Upper lobe of right lung (tissue), 1 donor: ENCODE results near the gene MISP. TPM values are rescaled to one million over a fixed set of nuclear protein-coding genes. Genes with fewer than 3 reads are reported as not detected.

ENCODE experiments used
- ATAC-seq: fragments of 200-7000 bp; cut with Tn5 transposase; one replicate; pipeline ENCODE4 v1.9.1; 2020; ENCODE audit warnings: mild to moderate bottlenecking, moderate library complexity
- DNase-seq: peaks from one replicate; pipeline ENCODE4 v3.0.0-alpha.2; 2020
- H3K27ac ChIP-seq: fragments of 200-600 bp; one replicate; pipeline ENCODE4 v1.8.0; 2022
- H3K27me3 ChIP-seq: fragments of 200-600 bp; one replicate; pipeline ENCODE4 v1.8.0; 2022; ENCODE audit warnings: mild to moderate bottlenecking
- H3K36me3 ChIP-seq: fragments of 200-600 bp; one replicate; pipeline ENCODE4 v1.8.0; 2022
- H3K4me1 ChIP-seq: fragments of 200-600 bp; one replicate; pipeline ENCODE4 v1.8.0; 2022
- H3K4me3 ChIP-seq: fragments of 200-600 bp; one replicate; pipeline ENCODE4 v1.8.0; 2022; ENCODE audit warnings: mild to moderate bottlenecking
- H3K9me3 ChIP-seq: fragments of 200-600 bp; one replicate; pipeline ENCODE4 v1.8.0; 2022
- intact Hi-C: fragments of 100-400 bp; cut with DNase I; formaldehyde crosslinking; loops from one replicate; pipeline ENCODE4 v1.11.0; 2022
- total RNA-seq: library from RNA; stranded (reverse); fragmentation: NEBNext Ultra II Directional; extraction: Animal tissue kit (Norgen Biotek cat#: 25700); gene quantifications from one replicate; pipeline ENCODE4 v1.2.1, GENCODE V29; 2021
- TF ChIP-seq, protein P1 (sequence below): fragments of 200-600 bp; IDR thresholded peaks from one replicate; pipeline ENCODE4 v1.8.0; 2022; ENCODE audit warnings: antibody characterized with exemption
- donor health status: DM: no; HTN: yes; CAD: no; lungs with severe emphysema.

The MISP gene
- total RNA-seq, 1 donor from 2014 or later, result 15.9 TPM

DNA sequence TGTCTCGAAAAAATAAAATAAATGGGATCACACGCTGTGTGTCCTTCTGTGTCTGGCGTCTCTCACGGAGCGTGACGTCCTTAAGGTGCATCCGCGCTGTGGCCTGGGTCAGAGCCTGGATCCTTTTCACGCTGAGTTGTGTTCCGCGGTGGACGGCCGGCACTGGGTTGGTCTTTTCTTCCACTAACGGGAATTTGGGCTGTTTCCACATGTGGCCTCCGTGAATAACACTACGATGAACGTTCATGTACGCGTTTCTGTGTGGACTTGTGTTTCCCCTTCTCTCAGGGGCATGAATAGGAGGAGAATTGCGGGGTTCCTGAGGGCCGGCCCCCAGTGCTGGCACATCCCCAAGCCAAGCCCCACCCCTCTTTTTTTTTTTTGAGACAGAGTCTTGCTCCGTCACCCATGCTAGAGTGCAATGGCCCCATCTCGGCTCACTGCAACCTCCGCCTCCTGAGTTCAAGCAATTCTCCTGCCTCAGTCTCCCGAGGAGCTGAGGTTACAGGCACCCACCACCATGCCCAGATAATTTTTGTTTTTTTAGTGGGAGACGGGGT is 40.2 kb downstream of the MISP start:
- Histone ChIP-seq H3K4me3 (no peak overlapping the region), H3K4me1 (peaks cover 20% of the 10 kb centered on the region)

DNA sequence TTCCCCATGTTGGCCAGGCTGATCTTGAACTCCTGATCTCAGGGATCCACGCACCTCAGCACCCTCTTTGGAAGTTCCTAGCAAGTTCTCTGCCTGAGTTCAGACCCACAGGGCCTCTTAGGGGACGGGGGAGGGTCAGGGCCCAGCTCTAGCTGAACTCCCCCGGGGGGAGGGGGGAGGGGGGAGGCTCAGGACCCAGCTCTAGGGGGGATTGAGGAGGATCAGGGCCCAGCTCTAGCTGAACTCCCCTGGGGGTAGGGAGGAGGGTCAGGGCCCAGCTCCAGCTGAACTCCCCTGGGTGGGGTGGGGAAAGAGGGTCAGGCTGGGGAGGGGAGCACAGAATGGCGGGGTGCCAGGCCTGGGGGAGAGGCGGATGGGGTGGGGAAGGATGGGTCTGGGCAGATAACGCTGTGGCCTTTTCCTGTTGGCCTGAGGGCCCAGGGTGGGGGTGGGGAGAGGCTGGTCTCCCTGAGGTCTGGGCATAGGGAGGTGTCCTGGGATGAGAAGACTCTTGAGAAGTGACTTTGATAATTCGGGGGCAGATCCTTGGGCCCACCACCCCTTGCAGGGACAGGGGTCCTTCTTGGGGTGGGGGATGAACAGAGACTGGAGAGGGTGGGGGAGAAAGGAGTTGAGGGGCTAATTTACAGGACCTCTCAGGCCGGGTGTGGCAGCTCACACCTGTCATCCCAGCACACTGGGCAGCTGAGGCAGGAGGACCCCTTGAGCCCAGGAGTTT is 40.8 kb downstream of the MISP start:
- H3K4me3 ChIP-seq, result no peak overlapping the region
- no peaks in the 10 kb centered on the region for H3K27me3 ChIP-seq
- H3K27ac ChIP-seq, result peak overlapping the region; percentile 24
- no peak for DNase-seq
- H3K9me3 ChIP-seq, result no peaks in the 10 kb centered on the region
- peaks cover 24% of the 10 kb centered on the region for H3K4me1 ChIP-seq
- intact Hi-C loops, result no loop called here
- peak; percentile 14 for ATAC-seq
- H3K36me3 ChIP-seq, result no peaks in the 10 kb centered on the region
- TF ChIP-seq, protein P1, sequence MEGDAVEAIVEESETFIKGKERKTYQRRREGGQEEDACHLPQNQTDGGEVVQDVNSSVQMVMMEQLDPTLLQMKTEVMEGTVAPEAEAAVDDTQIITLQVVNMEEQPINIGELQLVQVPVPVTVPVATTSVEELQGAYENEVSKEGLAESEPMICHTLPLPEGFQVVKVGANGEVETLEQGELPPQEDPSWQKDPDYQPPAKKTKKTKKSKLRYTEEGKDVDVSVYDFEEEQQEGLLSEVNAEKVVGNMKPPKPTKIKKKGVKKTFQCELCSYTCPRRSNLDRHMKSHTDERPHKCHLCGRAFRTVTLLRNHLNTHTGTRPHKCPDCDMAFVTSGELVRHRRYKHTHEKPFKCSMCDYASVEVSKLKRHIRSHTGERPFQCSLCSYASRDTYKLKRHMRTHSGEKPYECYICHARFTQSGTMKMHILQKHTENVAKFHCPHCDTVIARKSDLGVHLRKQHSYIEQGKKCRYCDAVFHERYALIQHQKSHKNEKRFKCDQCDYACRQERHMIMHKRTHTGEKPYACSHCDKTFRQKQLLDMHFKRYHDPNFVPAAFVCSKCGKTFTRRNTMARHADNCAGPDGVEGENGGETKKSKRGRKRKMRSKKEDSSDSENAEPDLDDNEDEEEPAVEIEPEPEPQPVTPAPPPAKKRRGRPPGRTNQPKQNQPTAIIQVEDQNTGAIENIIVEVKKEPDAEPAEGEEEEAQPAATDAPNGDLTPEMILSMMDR, result no peak

More for the DNA sequence above, 40.2 kb downstream of the MISP start:
- TF ChIP-seq, protein P1, result no peak
- H3K27me3 ChIP-seq, result no peaks in the 10 kb centered on the region
- DNase-seq (no peak), ATAC-seq (no peak)
- H3K36me3 ChIP-seq, result no peaks in the 10 kb centered on the region
- H3K27ac ChIP-seq, result peak overlapping the region; percentile 24
- no peaks in the 10 kb centered on the region for H3K9me3 ChIP-seq
- intact Hi-C loops, result no loop called here

DNA sequence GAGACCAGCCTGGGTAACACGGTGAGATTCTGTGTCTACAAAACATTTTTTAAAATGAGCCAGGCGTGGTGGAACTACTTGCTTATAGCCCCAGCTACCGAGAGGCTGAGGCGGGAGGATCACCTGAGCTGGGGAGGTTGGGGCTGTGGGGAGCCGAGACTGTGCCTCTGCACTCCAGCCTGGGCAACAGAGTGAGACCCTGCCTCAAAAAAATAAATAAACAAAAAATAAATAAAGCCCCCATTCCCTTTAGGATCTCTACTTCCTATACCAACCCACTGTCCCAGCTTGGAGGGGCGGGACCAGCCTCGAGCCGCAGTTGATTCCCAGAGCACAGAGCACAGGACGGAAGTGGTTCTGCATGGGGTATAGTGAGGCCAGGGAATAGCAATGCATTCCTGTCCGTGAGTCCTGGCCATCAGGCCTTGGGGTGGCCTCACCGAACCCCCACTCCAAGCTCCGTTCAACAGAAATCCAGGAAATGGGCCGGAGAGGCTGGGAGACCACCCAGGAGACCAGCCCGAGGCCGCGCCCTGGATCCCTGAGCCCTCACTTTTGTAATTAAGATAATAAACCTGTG is 41.5 kb downstream of the MISP start:
- intact Hi-C loops, result no loop called here
- peaks cover 24% of the 10 kb centered on the region for H3K4me1 ChIP-seq
- TF ChIP-seq, protein P1, result no peak
- H3K27me3 ChIP-seq, result no peaks in the 10 kb centered on the region
- H3K4me3 ChIP-seq, result no peak overlapping the region
- H3K9me3 ChIP-seq, result no peaks in the 10 kb centered on the region
- no peak for DNase-seq
- peak overlapping the region; percentile 7 for H3K27ac ChIP-seq
- no peaks in the 10 kb centered on the region for H3K36me3 ChIP-seq
- ATAC-seq, result no peak

DNA sequence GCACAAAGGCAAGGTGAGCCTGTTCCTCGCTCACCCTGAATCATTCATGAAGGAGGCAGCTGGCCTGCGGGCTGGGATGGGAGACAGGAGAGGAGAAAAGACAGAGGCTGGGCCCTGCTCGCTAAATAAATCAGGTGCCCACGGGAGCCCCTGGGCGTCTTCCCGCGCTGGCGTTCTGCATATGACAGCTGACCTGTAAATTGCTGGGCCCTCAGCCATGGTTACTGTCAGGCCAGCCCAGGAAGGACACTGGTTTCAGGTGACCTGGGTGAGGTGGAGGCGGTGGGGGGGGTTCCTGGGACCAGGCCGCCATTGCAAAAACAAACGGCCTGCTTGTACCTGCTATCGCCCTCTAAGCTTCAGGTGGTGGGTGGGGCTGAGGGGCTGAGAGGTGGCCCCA is 42.9 kb downstream of the MISP start:
- H3K4me3 ChIP-seq, result no peak overlapping the region
- intact Hi-C loops, result no loop called here
- H3K27ac ChIP-seq, result no peak overlapping the region
- H3K27me3 ChIP-seq, result no peaks in the 10 kb centered on the region
- DNase-seq (no peak), ATAC-seq (no peak)
- no peaks in the 10 kb centered on the region for H3K36me3 ChIP-seq
- no peaks in the 10 kb centered on the region for H3K9me3 ChIP-seq
- peaks cover 19% of the 10 kb centered on the region for H3K4me1 ChIP-seq
- TF ChIP-seq, protein P1, result no peak

DNA sequence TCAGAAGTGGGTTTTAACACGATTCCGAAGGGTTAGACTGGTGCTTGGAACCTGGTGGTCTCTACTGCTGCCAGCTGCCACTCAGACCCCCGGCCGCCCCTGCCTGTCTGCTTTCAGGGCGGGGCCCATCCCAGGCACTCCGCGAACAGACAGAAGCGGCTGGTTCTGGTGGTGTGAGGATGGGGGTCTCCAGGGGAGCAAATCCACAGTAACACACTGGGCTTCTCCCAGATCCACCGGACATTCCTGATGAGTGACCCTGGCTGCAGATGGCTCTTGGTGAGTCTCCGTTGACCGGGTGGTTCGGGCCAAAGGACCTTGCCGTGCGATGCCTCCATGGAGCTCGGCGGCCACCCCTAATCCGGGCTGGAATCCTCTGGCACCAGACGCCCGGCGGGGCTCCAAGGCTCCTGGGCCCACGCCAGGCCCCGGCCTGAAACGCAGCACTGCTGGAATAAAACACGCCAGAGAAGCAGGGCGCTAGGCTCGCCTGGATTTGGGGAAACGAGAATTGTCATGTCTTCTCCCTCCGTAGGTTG is 44.2 kb downstream of the MISP start:
- Histone ChIP-seq H3K4me3 (no peak overlapping the region), H3K9me3 (no peaks in the 10 kb centered on the region), H3K27me3 (no peaks in the 10 kb centered on the region), H3K27ac (no peak overlapping the region), H3K4me1 (peaks cover 23% of the 10 kb centered on the region), H3K36me3 (peaks cover 10% of the 10 kb centered on the region)
- TF ChIP-seq, protein P1, result no peak
- intact Hi-C loops, result no loop called here
- ATAC-seq (no peak), DNase-seq (no peak)
